HepG2 (cell line): ENCODE data around the gene CARD9. TPM values are rescaled to one million over a fixed set of nuclear protein-coding genes. Genes with fewer than 3 reads are reported as not detected.

Experiments
- CEBPZ ChIP-seq: IDR thresholded peaks from 2 replicates; pipeline ENCODE4 v1.6.1; 2012; ENCODE audit warnings: low read length, improper control_type of control experiment
- FOSL1 ChIP-seq: sonication (generic); formaldehyde crosslinking; IDR thresholded peaks from 2 replicates; pipeline ENCODE4 v1.9.0; 2021; ENCODE audit warnings: missing genetic modification reagents, borderline replicate concordance
- FOXO1 ChIP-seq: sonication (generic); formaldehyde crosslinking; IDR thresholded peaks from 2 replicates; pipeline ENCODE4 v1.4.0; 2020; ENCODE audit warnings: missing genetic modification reagents
- HBP1 ChIP-seq: IDR thresholded peaks from 2 replicates; pipeline ENCODE4 v1.6.1; 2016; ENCODE audit warnings: low read depth, control low read depth
- HNF4A ChIP-seq: sonication (generic); formaldehyde crosslinking; IDR thresholded peaks from 2 replicates; pipeline ENCODE4 v1.4.0; 2020; ENCODE audit warnings: missing genetic modification reagents
- NR3C1 ChIP-seq: sonication (generic); formaldehyde crosslinking; IDR thresholded peaks from 2 replicates; pipeline ENCODE4 v1.4.0; 2020; ENCODE audit warnings: missing genetic modification reagents
- REXO4 ChIP-seq: sonication (generic); formaldehyde crosslinking; IDR thresholded peaks from 2 replicates; pipeline ENCODE4 v1.8.0; 2022; ENCODE audit warnings: missing genetic modification reagents, mild to moderate bottlenecking, borderline replicate concordance
- RXRA ChIP-seq: sonication (generic); formaldehyde crosslinking; IDR thresholded peaks from 2 replicates; pipeline ENCODE4 v1.5.1; 2020; ENCODE audit warnings: missing genetic modification reagents
- SAFB2 ChIP-seq: sonication (generic); formaldehyde crosslinking; IDR thresholded peaks from 2 replicates; pipeline ENCODE4 v1.5.1; 2020; ENCODE audit warnings: missing genetic modification reagents, low read depth, mild to moderate bottlenecking, borderline replicate concordance
- TBP ChIP-seq: sonication (generic); formaldehyde crosslinking; IDR thresholded peaks from 2 replicates; pipeline ENCODE4 v1.5.0; 2020; ENCODE audit warnings: missing genetic modification reagents
- ZNF232 ChIP-seq: sonication (generic); formaldehyde crosslinking; IDR thresholded peaks from 2 replicates; pipeline ENCODE4 v1.4.0; 2020; ENCODE audit warnings: missing genetic modification reagents, borderline replicate concordance
- ZNF607 ChIP-seq: sonication (generic); formaldehyde crosslinking; IDR thresholded peaks from 2 replicates; pipeline ENCODE4 v1.5.1; 2020; ENCODE audit warnings: missing genetic modification reagents, mild to moderate bottlenecking, borderline replicate concordance
- ZNF646 ChIP-seq: sonication (generic); formaldehyde crosslinking; IDR thresholded peaks from 2 replicates; pipeline ENCODE4 v1.9.0; 2021; ENCODE audit warnings: mild to moderate bottlenecking, missing genetic modification reagents
- polyA plus RNA-seq, 8 experiments: library from polyadenylated mRNA; depleted of rRNA in 3 of 8; stranded (reverse) in 7 of 8; unstranded in 1 of 8; fragments of >200 nt; fragmentation: Illumina TruSeq in 4 of 8; extraction: Trizol in 4 of 8; gene quantifications; 2 replicates each; pipeline versions ENCODE4 v1.2.1 to v1.2.3, GENCODE V29; 2011 to 2016; ENCODE audit warnings: low read depth in 4 of 8, missing spikeins in 1 of 8, mixed read lengths in 1 of 8; ENCODE audit not compliant: insufficient read depth in 1 of 8
- total RNA-seq, 5 experiments: library from RNA; depleted of rRNA; stranded (reverse); fragments of >200 nt; fragmentation: Illumina TruSeq; extraction: Trizol; gene quantifications; 2 replicates each; pipeline ENCODE4 v1.2.3, GENCODE V29; 2016; ENCODE audit warnings: low read depth in 1 of 5

Gene CARD9
- total and polyA plus RNA-seq, 2 of the 13 experiments (the other 11 are each of a cell fraction or from before 2014, with no cell fraction given), result 3.3 to 7.4 TPM

GRCh38 chr9:136400038-136400834, 26.8 kb upstream of the CARD9 start, which contains the start of gene SNAPC4 (continued):
- TF ChIP-seq CEBPZ (no peak), FOSL1 (CRISPR knock-in tag) (no peak), HNF4A (CRISPR knock-in tag) (no peak), REXO4 (CRISPR knock-in tag) (no peak; the same call in 1 of the 2 replicates), SAFB2 (CRISPR knock-in tag) (peak; percentile 45; the same call in 1 of the 2 replicates), HBP1 (CRISPR knock-in tag) (no peak), FOXO1 (CRISPR knock-in tag) (0 out of 2 replicates have a peak, but pooled peaks have one; percentile 13), NR3C1 (CRISPR knock-in tag) (no peak), ZNF607 (CRISPR knock-in tag) (no peak), ZNF232 (CRISPR knock-in tag) (peak; percentile 14; the same call in 1 of the 2 replicates), TBP (CRISPR knock-in tag) (peak; percentile 33; the same call in 1 of the 2 replicates), RXRA (CRISPR knock-in tag) (0 out of 2 replicates have a peak, but pooled peaks have one; percentile 12), ZNF646 (CRISPR knock-in tag) (no peak)
